HG02571 (cell line): ENCODE results near the gene NYAP1.
"Not testable (repeated sequence)": the region's sequence is repeated elsewhere in the genome, so short reads cannot be mapped to it uniquely, and the experiment has no call there.

ENCODE experiments used
- ATAC-seq: cut with Tn5 transposase; IDR thresholded peaks from one replicate; pipeline ENCODE4 v1.9.1; 2021; ENCODE audit warnings: mild to moderate bottlenecking, moderate library complexity; ENCODE audit not compliant: unreplicated experiment

NYAP1 gene

GRCh38 chr7:100483722-100484672 lies at the start of gene NYAP1:
Gene NYAP1 (plus strand): TSS chr7:100483927. CDS start chr7:100485312, 1,385 bp downstream.
- peak; percentile 14 for ATAC-seq

- no peak for ATAC-seq
Observed at GRCh38 chr7:100434297-100435144, 49.2 kb upstream of the NYAP1 start.

- ATAC-seq, result peak; percentile 16
Observed at GRCh38 chr7:100435401-100436304, 48.1 kb upstream of the NYAP1 start.

- no peak for ATAC-seq
Observed at GRCh38 chr7:100437150-100438100, 46.3 kb upstream of the NYAP1 start.

- ATAC-seq, result no peak
Observed at GRCh38 chr7:100438172-100438571, 45.6 kb upstream of the NYAP1 start.

- not testable (repeated sequence) for ATAC-seq
Observed at GRCh38 chr7:100438731-100439130, 45.0 kb upstream of the NYAP1 start.

GRCh38 chr7:100439244-100439643 lies 44.5 kb upstream of the NYAP1 start:
- ATAC-seq, result not testable (repeated sequence)

- no peak for ATAC-seq
Observed at GRCh38 chr7:100441641-100442535, 41.8 kb upstream of the NYAP1 start.

- ATAC-seq, result no peak
Observed at GRCh38 chr7:100443096-100443840, 40.5 kb upstream of the NYAP1 start.

- no peak for ATAC-seq
Observed at GRCh38 chr7:100444311-100445278, 39.1 kb upstream of the NYAP1 start.

- no peak for ATAC-seq
Observed at GRCh38 chr7:100446040-100446439, 37.7 kb upstream of the NYAP1 start.

GRCh38 chr7:100447363-100447762 lies 36.4 kb upstream of the NYAP1 start:
- ATAC-seq, result not testable (repeated sequence)

- ATAC-seq, result no peak
Observed at GRCh38 chr7:100449190-100449795, 34.4 kb upstream of the NYAP1 start.

- ATAC-seq, result no peak
Observed at GRCh38 chr7:100452513-100452912, 31.2 kb upstream of the NYAP1 start.

GRCh38 chr7:100453854-100454253 lies 29.9 kb upstream of the NYAP1 start:
- not testable (repeated sequence) for ATAC-seq

GRCh38 chr7:100455206-100455605 lies 28.5 kb upstream of the NYAP1 start:
- ATAC-seq, result no peak
